ENCODE measurements around the gene PIK3R3.

DNA sequence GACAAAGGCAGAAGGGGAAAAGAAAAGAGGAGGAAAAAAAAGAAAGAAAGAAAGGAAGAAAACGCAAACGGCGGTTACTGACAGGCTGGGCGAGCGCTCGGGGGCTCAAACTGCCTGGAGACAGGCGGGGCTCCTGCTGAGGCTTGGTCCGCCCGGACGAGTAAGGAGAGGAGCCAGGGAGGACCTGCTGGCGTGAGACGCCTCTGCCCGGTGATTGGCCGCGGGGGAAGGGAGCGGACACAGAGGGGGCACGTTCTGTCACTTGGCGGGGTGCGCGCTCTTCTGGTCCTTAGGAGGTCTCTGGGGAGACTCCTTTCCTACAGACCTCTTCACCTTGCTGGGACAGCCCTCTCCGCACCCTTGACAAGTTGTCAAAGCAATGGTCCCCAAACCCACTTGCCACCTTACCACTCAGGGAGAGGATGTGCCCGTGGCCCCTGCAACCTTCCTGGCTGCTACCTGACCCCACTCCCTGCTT lies 791 bp upstream of the PIK3R3 start:
- TF ChIP-seq CTCF (IDR thresholded peaks at IDR 0.05 in 2 of 3, conservative IDR thresholded peaks at IDR 0.05 in 1 of 3; ENCODE audit: borderline replicate concordance in 1 of 3, insufficient read depth in 1 of 3, low read depth in 2 of 3, low read length in 2 of 3), result no peak
- no peak for TF ChIP-seq POLR2AphosphoS5 (IDR thresholded peaks at IDR 0.05; ENCODE audit: low read depth, low read length)
- no peak for TF ChIP-seq EZH2 (IDR thresholded peaks at IDR 0.05)
- no peak for TF ChIP-seq POLR2A (IDR thresholded peaks at IDR 0.05; ENCODE audit: borderline replicate concordance, extremely low read depth, insufficient read depth, insufficient read length)
- no peak for TF ChIP-seq JUND (IDR thresholded peaks at IDR 0.05)
- no peak for TF ChIP-seq SP1 (IDR thresholded peaks at IDR 0.05; ENCODE audit: low read depth)
- TF ChIP-seq, protein P1, sequence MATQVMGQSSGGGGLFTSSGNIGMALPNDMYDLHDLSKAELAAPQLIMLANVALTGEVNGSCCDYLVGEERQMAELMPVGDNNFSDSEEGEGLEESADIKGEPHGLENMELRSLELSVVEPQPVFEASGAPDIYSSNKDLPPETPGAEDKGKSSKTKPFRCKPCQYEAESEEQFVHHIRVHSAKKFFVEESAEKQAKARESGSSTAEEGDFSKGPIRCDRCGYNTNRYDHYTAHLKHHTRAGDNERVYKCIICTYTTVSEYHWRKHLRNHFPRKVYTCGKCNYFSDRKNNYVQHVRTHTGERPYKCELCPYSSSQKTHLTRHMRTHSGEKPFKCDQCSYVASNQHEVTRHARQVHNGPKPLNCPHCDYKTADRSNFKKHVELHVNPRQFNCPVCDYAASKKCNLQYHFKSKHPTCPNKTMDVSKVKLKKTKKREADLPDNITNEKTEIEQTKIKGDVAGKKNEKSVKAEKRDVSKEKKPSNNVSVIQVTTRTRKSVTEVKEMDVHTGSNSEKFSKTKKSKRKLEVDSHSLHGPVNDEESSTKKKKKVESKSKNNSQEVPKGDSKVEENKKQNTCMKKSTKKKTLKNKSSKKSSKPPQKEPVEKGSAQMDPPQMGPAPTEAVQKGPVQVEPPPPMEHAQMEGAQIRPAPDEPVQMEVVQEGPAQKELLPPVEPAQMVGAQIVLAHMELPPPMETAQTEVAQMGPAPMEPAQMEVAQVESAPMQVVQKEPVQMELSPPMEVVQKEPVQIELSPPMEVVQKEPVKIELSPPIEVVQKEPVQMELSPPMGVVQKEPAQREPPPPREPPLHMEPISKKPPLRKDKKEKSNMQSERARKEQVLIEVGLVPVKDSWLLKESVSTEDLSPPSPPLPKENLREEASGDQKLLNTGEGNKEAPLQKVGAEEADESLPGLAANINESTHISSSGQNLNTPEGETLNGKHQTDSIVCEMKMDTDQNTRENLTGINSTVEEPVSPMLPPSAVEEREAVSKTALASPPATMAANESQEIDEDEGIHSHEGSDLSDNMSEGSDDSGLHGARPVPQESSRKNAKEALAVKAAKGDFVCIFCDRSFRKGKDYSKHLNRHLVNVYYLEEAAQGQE (IDR thresholded peaks at IDR 0.05; ENCODE audit: low read depth), result no peak
